GM19372 (cell line): ENCODE data around the gene GNG5.
A peak's percentile ranks its signal among the peaks of the same experiment; 100 is the strongest.
"Not testable (repeated sequence)": the region's sequence is repeated elsewhere in the genome, so short reads cannot be mapped to it uniquely, and the experiment has no call there.

Source experiments
- ATAC-seq: cut with Tn5 transposase; IDR thresholded peaks from one replicate; pipeline ENCODE4 v1.9.1; 2021; ENCODE audit warnings: mild to moderate bottlenecking, low read depth, moderate library complexity; ENCODE audit not compliant: unreplicated experiment

GNG5 gene

GRCh38 chr1:84492726-84493125, 13.7 kb downstream of the GNG5 start:
- ATAC-seq = no peak

- no peak for ATAC-seq
These were observed 16.6 kb downstream of the GNG5 start for GRCh38 chr1:84489766-84490165.

DNA sequence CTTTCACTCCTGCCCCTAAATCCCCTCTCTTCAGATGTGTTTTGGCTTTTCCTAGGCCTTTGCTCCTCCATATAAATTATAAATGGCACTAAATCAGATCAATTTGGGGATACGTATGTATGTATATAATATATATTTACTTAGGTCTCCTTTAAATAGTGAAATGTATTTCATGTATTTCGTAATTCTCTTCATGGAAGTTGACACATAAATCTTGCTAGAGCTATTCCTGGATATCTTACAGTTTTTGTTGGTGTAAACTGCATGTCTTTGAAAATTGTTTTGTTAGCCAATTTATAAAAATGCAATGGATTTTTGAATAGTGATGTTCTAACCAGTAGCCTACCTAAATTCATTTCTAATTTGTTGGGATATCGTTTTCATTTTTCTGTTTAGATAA, 18.3 kb downstream of the GNG5 start:
- ATAC-seq = no peak

DNA sequence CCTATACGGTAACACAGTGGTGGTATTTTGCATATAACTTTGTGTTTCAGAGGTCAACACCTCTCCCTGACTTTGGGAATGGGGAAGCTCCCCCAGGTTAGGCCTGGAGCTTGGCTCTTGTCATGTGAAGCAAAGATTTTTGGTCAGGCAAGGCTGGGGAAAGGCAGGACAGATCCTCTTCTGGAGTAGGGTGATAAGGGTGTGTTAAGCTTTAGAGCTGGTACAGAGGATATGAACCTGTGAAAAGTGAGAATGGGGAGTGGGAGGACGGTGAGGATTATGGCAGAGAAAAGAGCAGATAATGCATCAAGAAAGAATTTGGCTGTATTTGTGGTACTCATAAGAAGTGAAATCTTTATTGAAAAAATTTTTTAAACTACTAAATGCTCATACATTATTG, 25.1 kb downstream of the GNG5 start:
- no peak for ATAC-seq

- ATAC-seq = no peak
These were observed 25.7 kb downstream of the GNG5 start for GRCh38 chr1:84480650-84481049.

GRCh38 chr1:84479998-84480397, 26.4 kb downstream of the GNG5 start:
- ATAC-seq = peak; percentile 5

GRCh38 chr1:84478876-84479868, 27.2 kb downstream of the GNG5 start, which contains the start of gene RPF1:
TSS of gene RPF1 (plus strand) at chr1:84479266. CDS start at chr1:84479282, 16 bp downstream.
- ATAC-seq = peak; percentile 98

DNA sequence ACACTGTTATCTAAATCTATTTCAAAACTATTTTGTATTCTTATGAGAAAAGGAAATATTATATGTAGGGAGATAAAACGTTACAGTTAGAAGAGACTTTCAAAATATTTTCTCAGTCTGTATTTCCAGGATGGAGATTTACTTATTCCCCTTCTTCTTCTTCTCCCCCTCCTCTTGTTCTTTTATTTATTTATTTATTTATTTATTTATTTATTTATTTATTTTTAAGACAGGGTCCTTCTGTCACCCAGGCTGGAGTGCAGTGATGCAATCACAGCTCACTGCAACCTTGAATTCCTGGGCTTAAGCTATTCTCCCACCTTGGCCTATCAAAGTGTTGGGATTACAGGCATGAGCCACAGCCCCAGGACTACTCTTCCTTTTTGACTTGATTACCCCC, 30.2 kb downstream of the GNG5 start:
- ATAC-seq = no peak

DNA sequence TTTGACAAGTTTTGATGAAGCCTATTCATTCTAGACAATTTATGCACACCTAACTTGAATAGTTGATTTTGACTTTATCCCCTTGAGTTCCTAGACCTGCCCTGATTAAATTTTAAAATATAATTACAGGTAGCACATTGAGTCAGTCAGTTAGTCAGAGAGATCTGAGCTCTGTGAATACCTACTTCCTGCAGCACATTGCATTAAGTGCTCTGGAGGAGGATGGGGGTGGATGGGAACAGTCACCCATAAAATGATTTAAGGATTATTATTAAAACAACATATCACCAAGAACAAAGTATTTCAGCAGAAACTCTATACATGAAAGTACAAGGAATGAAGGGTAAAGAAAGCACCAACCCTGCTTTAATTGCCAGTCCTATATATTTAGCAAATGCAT, 39.1 kb downstream of the GNG5 start:
- no peak for ATAC-seq

GRCh38 chr1:84462118-84462517, 44.3 kb downstream of the GNG5 start:
- no peak for ATAC-seq

GRCh38 chr1:84452436-84452835, 53.9 kb downstream of the GNG5 start:
- ATAC-seq = no peak

- ATAC-seq = no peak
These were observed 55.5 kb downstream of the GNG5 start for GRCh38 chr1:84450910-84451309.

GRCh38 chr1:84448704-84449103, 57.7 kb downstream of the GNG5 start:
- not testable (repeated sequence) for ATAC-seq
